ENCODE measurements around the gene CXCL11. TPM values are rescaled to one million over a fixed set of nuclear protein-coding genes. Genes with fewer than 3 reads are reported as not detected.
A peak's percentile ranks its signal among the peaks of the same experiment; 100 is the strongest.

Gene CXCL11
- total RNA-seq, 1 donor from 2014 or later = not detected

GRCh38 chr4:76060506-76060905 lies 24.6 kb upstream of the CXCL11 start:
- TF ChIP-seq CTCF (IDR thresholded peaks at IDR 0.05; ENCODE audit: insufficient read depth, low read length, severe bottlenecking) = no peak
- no peak for DNase-seq (ENCODE audit: low read depth)
- Histone ChIP-seq H3K36me3 (ENCODE audit: control insufficient read depth, insufficient read depth, low read length) (no peaks in the 10 kb centered on the region), H3K27me3 (ENCODE audit: control insufficient read depth, insufficient read depth, low read length) (no peaks in the 10 kb centered on the region), H3K4me3 (ENCODE audit: low read depth, low read length) (no peak overlapping the region)
- FAIRE-seq = no peak

- no peak for FAIRE-seq
- H3K36me3 ChIP-seq (ENCODE audit: control insufficient read depth, insufficient read depth, low read length) = no peaks in the 10 kb centered on the region
- TF ChIP-seq CTCF (IDR thresholded peaks at IDR 0.05; ENCODE audit: insufficient read depth, low read length, severe bottlenecking) = no peak
- no peak overlapping the region for H3K4me3 ChIP-seq (ENCODE audit: low read depth, low read length)
- H3K27me3 ChIP-seq (ENCODE audit: control insufficient read depth, insufficient read depth, low read length) = no peaks in the 10 kb centered on the region
- peak; percentile 97 for DNase-seq (ENCODE audit: low read depth)
Measured at GRCh38 chr4:76059750-76060149, 23.9 kb upstream of the CXCL11 start.

GRCh38 chr4:76058888-76059426 lies 23.1 kb upstream of the CXCL11 start:
- DNase-seq (ENCODE audit: low read depth) = peak; percentile 57
- H3K27me3 ChIP-seq (ENCODE audit: control insufficient read depth, insufficient read depth, low read length) = no peaks in the 10 kb centered on the region
- FAIRE-seq = no peak
- no peaks in the 10 kb centered on the region for H3K36me3 ChIP-seq (ENCODE audit: control insufficient read depth, insufficient read depth, low read length)
- no peak for TF ChIP-seq CTCF (IDR thresholded peaks at IDR 0.05; ENCODE audit: insufficient read depth, low read length, severe bottlenecking)
- no peak overlapping the region for H3K4me3 ChIP-seq (ENCODE audit: low read depth, low read length)

GRCh38 chr4:76058302-76058701 lies 22.4 kb upstream of the CXCL11 start:
- H3K4me3 ChIP-seq (ENCODE audit: low read depth, low read length) = no peak overlapping the region
- H3K27me3 ChIP-seq (ENCODE audit: control insufficient read depth, insufficient read depth, low read length) = no peaks in the 10 kb centered on the region
- no peaks in the 10 kb centered on the region for H3K36me3 ChIP-seq (ENCODE audit: control insufficient read depth, insufficient read depth, low read length)
- no peak for TF ChIP-seq CTCF (IDR thresholded peaks at IDR 0.05; ENCODE audit: insufficient read depth, low read length, severe bottlenecking)
- DNase-seq (ENCODE audit: low read depth) = peak; percentile 61
- FAIRE-seq = no peak

- Histone ChIP-seq H3K4me3 (ENCODE audit: low read depth, low read length) (no peak overlapping the region), H3K27me3 (ENCODE audit: control insufficient read depth, insufficient read depth, low read length) (no peaks in the 10 kb centered on the region), H3K36me3 (ENCODE audit: control insufficient read depth, insufficient read depth, low read length) (no peaks in the 10 kb centered on the region)
- DNase-seq (ENCODE audit: low read depth) = no peak
- TF ChIP-seq CTCF (IDR thresholded peaks at IDR 0.05; ENCODE audit: insufficient read depth, low read length, severe bottlenecking) = no peak
- no peak for FAIRE-seq
Measured at GRCh38 chr4:76055421-76055820, 19.6 kb upstream of the CXCL11 start.

GRCh38 chr4:76055016-76055415 lies 19.1 kb upstream of the CXCL11 start:
- no peak for FAIRE-seq
- Histone ChIP-seq H3K4me3 (ENCODE audit: low read depth, low read length) (no peak overlapping the region), H3K27me3 (ENCODE audit: control insufficient read depth, insufficient read depth, low read length) (no peaks in the 10 kb centered on the region), H3K36me3 (ENCODE audit: control insufficient read depth, insufficient read depth, low read length) (no peaks in the 10 kb centered on the region)
- DNase-seq (ENCODE audit: low read depth) = no peak
- TF ChIP-seq CTCF (IDR thresholded peaks at IDR 0.05; ENCODE audit: insufficient read depth, low read length, severe bottlenecking) = no peak

All from bronchial epithelial cell (primary cell).